ENCODE measurements around the gene SAMD14.

Gene SAMD14

GRCh38 chr17:50147841-50148225 is 17.9 kb upstream of the SAMD14 start:
- no peak for DNase-seq

GRCh38 chr17:50146927-50147665 is 17.1 kb upstream of the SAMD14 start:
- no peak for DNase-seq

DNA sequence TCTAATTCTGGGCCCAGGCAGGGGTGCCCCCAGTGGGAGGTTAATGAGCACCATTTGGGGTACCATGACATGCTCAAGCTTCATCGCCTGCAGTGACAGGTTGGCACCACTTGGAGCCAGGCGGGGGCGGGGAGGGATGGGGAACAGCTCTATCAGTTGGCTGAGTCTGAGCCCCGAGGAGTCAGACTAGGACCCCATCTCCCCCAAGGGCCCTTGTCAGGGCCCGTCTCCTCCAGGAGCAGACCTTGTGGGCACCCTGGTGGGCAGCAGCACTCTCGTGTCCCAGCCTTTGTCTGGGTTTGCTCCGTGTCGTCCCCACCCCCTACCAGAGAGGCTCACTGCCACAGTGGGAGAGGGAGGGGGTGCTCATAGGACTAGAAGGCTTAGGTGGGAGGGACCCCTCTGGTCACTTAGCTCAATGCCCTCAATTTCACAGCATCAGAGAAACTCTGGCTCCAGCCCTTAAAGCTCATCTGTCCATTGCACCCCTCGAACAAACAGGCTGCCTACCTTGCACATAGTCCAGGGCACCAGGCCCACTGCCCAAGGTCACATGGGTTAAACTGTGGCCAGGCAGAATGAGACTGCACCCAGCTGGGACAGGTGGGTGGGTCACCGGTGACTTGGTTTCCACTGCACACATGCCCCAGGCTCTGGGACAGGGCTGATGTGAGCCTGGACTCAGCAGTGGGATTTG is 16.4 kb upstream of the SAMD14 start:
- DNase-seq: no peak

- DNase-seq: no peak
Observed at GRCh38 chr17:50145532-50146229, 15.7 kb upstream of the SAMD14 start.

DNA sequence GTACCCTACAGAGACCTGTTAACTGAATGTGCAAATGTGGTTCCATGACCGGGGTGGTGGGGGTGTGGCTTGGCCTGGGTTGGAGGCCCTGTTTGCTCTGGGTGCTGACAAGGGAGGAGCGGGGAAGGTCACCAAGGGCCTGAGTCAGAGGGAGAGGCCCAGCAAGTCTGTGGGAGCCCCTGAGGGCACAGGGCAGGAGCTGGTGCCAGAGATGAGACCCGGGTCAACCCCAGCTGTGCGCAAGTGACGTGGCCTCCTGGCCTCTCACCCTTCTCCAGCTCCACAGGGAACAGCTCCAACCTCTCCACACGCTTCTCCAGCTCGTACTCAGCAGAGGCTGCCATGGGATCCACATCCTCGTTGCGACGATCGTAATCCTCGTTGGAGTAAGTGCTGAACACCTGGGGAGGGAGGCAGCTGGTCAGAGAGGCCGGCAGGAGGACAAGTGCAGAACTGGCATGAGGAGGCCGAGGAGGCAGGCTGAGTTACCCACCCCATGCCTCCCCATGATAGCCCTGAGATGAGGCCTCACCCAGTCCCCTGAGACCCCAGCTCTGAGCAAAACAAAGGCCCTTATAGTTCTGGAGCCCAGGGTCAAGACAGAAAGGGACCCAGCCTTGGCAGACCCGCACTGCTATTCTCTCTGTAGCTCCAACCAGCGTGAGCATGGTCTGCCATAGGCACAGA is 15.0 kb upstream of the SAMD14 start:
- no peak for DNase-seq

- DNase-seq: no peak
Observed at GRCh38 chr17:50144355-50144754, 14.4 kb upstream of the SAMD14 start.

GRCh38 chr17:50143461-50144176 is 13.7 kb upstream of the SAMD14 start:
- DNase-seq: no peak

DNA sequence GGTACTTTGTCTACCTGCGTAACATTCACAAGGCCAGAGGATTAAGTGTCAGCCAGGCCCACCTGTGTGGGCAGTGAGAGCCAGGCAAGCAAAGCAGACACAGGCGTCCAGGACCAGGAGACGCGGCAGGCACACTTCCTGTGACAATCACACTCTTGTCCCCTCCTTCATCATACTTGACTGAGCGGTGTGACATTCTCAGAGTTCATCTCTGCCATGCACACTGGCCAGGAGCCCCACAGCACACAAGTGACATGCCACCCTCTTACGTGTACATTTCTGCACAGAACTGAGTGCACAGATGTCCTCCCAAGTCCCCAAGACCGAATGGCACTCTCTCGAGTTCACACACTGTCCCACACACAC is 11.8 kb upstream of the SAMD14 start:
- no peak for DNase-seq

DNA sequence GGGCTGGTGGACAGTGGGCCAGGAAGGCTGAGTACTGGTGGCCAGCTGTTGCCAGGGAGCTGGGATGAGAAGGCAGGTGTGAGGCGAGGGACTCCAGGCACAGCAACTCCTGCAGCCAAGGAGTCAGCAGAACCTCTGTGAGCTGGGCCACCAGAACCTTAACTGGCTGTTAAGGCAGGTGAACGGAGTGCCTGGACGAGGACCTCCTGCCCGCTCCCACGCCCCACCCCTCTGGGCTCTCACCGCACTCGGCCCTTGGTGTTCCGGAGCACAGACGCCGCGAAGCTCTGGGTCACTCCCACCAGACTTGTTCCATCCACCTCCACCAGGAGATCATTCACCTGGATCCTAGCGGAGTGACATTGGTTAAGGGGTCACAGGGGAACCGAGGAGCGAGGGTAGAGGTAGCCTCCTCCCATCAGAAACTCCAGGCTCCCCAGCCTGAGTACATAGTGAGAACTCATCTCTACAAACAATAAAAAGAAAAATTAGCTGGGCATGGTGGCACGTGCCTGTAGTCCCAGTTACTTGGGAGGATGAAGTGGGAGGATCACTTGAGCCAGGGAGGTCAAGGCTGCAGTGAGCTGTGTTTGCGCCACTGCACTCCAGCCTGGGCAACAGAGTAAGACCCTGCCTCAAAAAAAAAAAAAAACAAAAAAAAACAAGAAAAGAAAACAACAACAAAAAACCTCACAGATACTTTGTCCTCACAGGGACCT is 11.2 kb upstream of the SAMD14 start:
- no peak for DNase-seq

- DNase-seq: no peak
Observed at GRCh38 chr17:50139950-50140885, 10.3 kb upstream of the SAMD14 start.

DNA sequence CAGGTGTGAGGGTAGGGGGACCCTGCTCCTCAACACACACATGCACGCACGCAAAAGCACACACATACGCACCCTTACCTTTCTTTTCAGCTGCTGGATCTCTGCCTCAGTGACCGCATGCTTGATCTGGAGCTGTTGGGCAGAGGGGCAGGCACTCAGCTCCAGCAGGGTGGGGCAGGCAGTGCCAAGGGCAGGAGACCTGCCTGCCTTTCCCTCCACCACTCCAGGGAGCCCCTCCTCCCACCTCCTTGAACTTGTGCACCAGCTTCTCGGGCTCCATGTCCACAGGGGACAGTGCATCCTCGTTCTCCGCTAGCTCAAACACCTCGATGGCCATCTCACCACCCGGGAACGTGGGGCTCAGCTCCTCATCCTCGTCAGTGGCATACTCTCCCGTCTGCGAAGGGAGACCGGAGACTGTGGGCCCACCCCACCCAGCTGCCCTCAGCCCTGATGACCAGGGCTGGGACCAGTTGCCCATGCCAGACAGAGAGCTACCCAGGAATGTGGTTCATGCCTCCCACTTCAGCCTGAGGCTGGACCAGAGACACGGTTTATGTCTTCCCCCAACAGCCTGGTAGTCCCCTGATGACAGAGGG is 9.3 kb upstream of the SAMD14 start:
- DNase-seq: no peak

DNA sequence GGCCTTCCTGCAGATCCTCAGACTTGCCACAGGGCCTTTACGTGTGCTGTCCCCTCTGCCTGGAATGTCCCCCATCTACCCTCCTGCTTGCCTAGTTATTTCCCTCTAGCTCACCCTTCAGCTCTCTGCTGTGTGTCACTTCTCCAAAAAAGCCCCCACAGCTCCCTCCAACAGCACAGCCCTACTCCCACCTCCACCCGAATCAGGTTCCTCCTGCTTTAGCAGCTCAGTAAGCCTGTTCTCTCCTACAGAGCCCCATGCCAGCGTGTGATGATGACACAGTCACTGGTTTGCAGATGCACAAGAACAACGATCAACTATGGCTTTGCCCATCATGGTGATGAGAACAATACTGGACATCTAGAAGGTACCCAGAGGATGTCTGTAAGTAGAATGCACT is 7.1 kb upstream of the SAMD14 start:
- DNase-seq: no peak

DNA sequence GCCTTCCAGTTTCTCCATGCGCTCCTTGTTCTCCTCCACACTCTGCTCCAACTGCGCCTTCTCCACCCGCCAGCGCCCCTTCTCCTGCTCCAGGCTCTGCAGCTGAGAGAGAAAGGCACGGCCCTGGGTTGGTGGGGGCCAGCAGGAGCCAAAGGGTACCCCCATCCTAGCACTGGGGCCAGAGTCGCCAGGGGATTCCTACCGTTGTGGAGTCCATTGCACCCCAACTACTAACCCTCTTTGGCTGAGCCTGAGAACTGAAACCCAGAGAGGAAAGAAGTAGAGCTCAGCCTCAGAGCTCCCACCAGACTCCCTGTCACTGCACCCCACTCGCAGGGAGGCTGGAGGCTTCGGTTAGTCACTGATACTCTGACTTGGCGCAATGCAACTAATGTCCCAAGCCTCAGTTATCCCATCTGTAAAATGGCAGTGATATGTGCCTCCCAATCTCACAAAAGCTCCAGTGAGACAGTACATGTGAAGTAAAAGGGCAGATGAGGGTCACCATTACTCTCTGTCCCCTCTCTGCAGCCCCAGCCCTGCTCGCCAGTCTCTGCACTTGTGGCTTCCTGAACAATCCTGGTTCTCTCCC is 6.2 kb upstream of the SAMD14 start:
- no peak for DNase-seq

DNA sequence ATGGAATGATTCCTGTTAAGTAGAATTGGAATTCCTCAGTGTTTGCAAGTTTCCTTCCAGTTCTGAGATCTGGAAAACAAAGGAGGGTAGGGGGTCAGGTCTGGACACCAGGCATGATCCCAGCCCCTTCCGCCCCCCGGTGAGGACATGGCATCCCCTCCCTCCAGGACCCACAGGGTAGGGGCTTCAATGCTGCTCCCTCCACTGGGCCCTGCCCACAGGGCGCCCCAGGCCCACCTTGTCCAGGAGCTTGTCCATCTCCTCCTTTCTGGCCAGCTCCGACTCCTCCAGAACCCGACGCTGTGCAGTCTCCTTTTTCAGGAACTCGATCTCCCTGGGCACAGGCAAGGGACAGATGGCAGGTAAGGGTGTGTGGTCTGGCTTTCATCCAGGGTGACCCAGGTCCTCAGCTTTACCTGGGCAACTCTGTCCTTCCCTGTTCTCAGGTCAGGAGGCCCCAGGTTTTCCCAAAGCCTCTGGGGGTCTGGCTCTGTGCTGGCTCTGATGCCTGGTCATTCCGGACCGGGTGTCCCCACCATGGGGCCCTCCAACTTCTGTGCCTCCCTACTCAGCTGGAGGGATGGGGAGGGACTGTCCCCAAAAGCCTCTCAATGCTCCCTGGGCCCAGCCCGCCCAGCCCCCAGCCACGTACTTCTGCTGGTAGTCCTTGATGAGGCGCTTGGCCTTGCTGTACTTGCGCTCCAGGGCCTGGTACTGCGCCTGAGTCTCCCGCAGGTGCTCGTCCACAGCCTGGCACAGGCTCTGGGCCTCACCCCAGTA is 5.5 kb upstream of the SAMD14 start:
- DNase-seq: no peak

GRCh38 chr17:50134206-50135110 is 4.5 kb upstream of the SAMD14 start:
- DNase-seq: no peak

GRCh38 chr17:50133769-50134099 is 3.8 kb upstream of the SAMD14 start:
- DNase-seq: no peak

- no peak for DNase-seq
Observed at GRCh38 chr17:50133028-50133768, 3.2 kb upstream of the SAMD14 start.

All from NCI-H774 (cell line).